Left lung (tissue), 10 donors: ENCODE data around the gene ANG. TPM values are rescaled to one million over a fixed set of nuclear protein-coding genes. Genes with fewer than 3 reads are reported as not detected.

Experiments
- ATAC-seq: fragments of 200-7000 bp; cut with Tn5 transposase; one replicate; pipeline ENCODE4 v1.9.1; 2020; ENCODE audit warnings: moderate library complexity
- DNase-seq, 4 donors: peaks; one replicate each; pipeline ENCODE4 v3.0.0-alpha.2; 2013 to 2020
- H3K27ac ChIP-seq, 2 donors: fragments of 200-600 bp; sonication (generic) in 1 of 2; one replicate each; pipeline versions ENCODE4 v1.5.0 to v1.8.0; 2020 to 2021
- H3K27me3 ChIP-seq, 2 donors: fragments of 200-600 bp; sonication (generic) in 1 of 2; one replicate each; pipeline versions ENCODE4 v1.5.0 to v1.8.0; 2020 to 2021
- H3K36me3 ChIP-seq, 2 donors: fragments of 200-600 bp; sonication (generic) in 1 of 2; one replicate each; pipeline versions ENCODE4 v1.5.0 to v1.8.0; 2020 to 2021
- H3K4me1 ChIP-seq, 2 donors: fragments of 200-600 bp; one replicate each; pipeline ENCODE4 v1.8.0; 2021
- H3K4me3 ChIP-seq, 2 donors: fragments of 200-600 bp; sonication (generic) in 1 of 2; one replicate each; pipeline versions ENCODE4 v1.5.0 to v1.8.0; 2020 to 2021; ENCODE audit warnings: mild to moderate bottlenecking in 1 of 2
- H3K9me3 ChIP-seq, 2 donors: fragments of 200-600 bp; sonication (generic) in 1 of 2; one replicate each; pipeline versions ENCODE4 v1.5.0 to v1.8.0; 2020 to 2021
- CTCF ChIP-seq, 2 donors: fragments of 200-600 bp; sonication (generic) in 1 of 2; IDR thresholded peaks; one replicate each; pipeline versions ENCODE4 v1.5.0 to v1.8.0; 2021; ENCODE audit warnings: antibody characterized with exemption in 2 of 2
- intact Hi-C, 2 donors: fragments of 100-400 bp; cut with DNase I; formaldehyde crosslinking; loops; one replicate each; pipeline versions ENCODE4 v1.11.2 to v1.14.2; 2022
- polyA plus RNA-seq, 6 donors: library from polyadenylated mRNA; unstranded; fragments of 120-200 nt; gene quantifications; one replicate each; pipeline ENCODE4 v1.2.1, GENCODE V29; 2013; ENCODE audit not compliant: insufficient read length in 6 of 6
- total RNA-seq, 2 donors: library from RNA; stranded (reverse); fragmentation: NEBNext Ultra II Directional; extraction: Animal tissue kit (Norgen Biotek cat#: 25700); gene quantifications; one replicate each; pipeline ENCODE4 v1.2.1, GENCODE V29; 2021
- donor health status: DM: no; HTN: yes; CAD: no.
- donor health status: DM: no; HTN: no; CAD: no.

Gene ANG
- total and polyA plus RNA-seq, 8 donors: 6.6 to 11.0 (median 9.1) TPM

DNA sequence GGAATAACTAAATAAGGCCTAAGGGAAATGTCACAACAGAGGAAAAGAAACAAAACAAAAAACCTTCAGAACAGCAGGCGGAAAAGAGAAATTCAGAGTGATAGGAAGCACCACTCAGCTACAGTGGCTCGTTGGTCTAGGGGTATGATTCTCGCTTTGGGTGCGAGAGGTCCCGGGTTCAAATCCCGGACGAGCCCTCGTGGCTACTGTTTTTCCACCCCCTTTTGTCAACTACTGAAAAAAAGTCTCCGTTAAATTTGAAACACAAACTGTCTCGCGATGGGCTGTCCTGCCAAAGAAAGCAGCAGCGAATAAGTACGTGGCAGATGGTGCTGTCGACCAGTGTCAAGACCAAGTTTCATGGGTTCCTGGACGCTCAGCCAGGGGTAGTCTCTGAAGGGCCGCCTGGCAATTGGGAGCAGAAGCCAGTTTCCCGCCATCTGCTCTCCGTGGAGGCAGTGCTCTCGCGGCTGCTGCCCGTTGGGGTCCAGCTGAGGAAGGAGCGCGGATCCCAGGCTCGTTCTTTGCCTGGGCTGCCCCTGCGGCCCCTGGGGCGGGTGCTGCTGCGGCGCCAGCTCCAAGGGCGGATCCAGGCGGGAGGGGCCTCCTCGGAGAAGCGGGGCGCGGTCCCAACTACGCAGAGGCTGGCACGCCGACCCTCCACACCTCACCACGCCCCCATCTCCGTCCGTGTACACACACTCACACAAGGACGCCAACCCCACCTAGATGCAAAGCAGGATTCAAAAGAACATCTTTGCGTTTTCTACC lies 4.5 kb upstream of the ANG start, which contains the start of gene RNASE4:
Gene RNASE4 (plus strand): TSS at position 670 of the 771 bp plus-strand sequence. CDS start 14,812 bp downstream, outside the sequence.
- intact Hi-C loops: loop anchor here in 1 of 2 donors (5.0 kb wide), 1 partner anchor 72 kb away; no protein-coding TSS in a partner anchor
- ATAC-seq: peak; percentile 62

GRCh38 chr14:20684662-20685456 lies 3.7 kb upstream of the ANG start:
- no peaks in the 10 kb centered on the region for H3K36me3 ChIP-seq
- TF ChIP-seq CTCF (IDR thresholded peaks at IDR 0.05): no peak
- peak overlapping the region; percentile 99 to 100 for H3K27ac ChIP-seq
- no peaks in the 10 kb centered on the region for H3K9me3 ChIP-seq
- intact Hi-C loops: loop anchor here (5.0 kb wide), 1 partner anchor 73 kb away; no protein-coding TSS in a partner anchor
- no peaks in the 10 kb centered on the region for H3K27me3 ChIP-seq
- ATAC-seq: peak; percentile 2
- peak in 3 of 4 donors; percentile 43 to 68 (median 48) for DNase-seq
- peaks cover 21 to 63% of the 10 kb centered on the region in 2 donors for H3K4me1 ChIP-seq
- H3K4me3 ChIP-seq: peak overlapping the region; percentile 67 to 77

More for the DNA sequence above, 4.5 kb upstream of the ANG start, which contains the start of gene RNASE4:
- DNase-seq: peak; percentile 87 to 93 (median 90)
- no peaks in the 10 kb centered on the region for H3K27me3 ChIP-seq
- peak within 1 kb of the TSS; percentile 99 to 100 for H3K27ac ChIP-seq
- no peaks in the 10 kb centered on the region for H3K9me3 ChIP-seq
- no peaks in the 10 kb centered on the region for H3K36me3 ChIP-seq
- peak within 1 kb of the TSS; percentile 67 to 77 for H3K4me3 ChIP-seq
- H3K4me1 ChIP-seq: peaks cover 21 to 65% of the 10 kb centered on the region in 2 donors
- no peak for TF ChIP-seq CTCF (IDR thresholded peaks at IDR 0.05)

GRCh38 chr14:20686386-20687143 lies 2.0 kb upstream of the ANG start:
- ATAC-seq (no peak), DNase-seq (peak in 1 of 4 donors; percentile 54)
- Histone ChIP-seq H3K4me1 (peaks cover 11 to 46% of the 10 kb centered on the region in 2 donors), H3K36me3 (no peaks in the 10 kb centered on the region), H3K4me3 (peak overlapping the region; percentile 3 to 10), H3K9me3 (no peaks in the 10 kb centered on the region), H3K27me3 (no peaks in the 10 kb centered on the region), H3K27ac (peak overlapping the region; percentile 57 to 99)
- intact Hi-C loops: loop anchor here in 1 of 2 donors (5.0 kb wide), 1 partner anchor 74 kb away; no protein-coding TSS in a partner anchor
- TF ChIP-seq CTCF (IDR thresholded peaks at IDR 0.05): no peak

DNA sequence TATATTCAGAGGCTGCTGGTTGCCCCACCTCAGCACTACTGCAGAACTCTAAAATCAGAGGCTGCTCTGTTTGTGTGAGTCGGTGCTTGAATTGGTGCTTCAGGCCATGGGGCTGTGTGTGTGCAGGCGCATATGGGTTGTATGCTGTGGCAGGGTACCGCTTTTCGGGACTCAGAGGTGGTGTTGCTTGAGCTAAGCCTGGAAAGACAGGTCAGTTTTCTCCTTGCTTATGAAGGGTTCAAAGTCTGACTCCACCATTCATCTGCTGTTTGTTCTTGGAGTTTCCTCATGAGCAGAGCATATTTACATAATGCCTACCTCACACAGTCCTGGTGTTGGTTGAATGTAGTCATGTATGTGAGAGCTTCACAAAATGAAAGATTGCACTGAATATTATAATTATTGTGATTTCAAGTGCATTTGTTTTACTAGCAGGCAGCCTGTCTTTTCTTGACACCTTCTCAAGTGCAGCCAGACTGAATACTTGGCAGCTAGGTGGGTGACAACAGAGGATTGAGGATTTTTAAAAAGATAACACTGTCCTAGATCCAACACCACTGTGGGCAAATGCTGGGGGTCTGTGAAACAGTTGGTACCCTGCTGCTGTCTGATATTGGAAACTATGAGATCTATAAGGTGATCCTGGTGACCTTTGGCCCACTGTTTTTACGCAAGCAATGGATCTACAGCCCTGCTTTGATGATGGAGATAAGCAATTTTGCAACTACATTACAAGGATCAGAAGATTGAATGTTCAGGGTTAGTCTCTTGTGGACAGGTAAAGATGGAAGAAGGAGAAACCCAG lies 1.0 kb upstream of the ANG start:
- intact Hi-C loops: loop anchor here in 1 of 2 donors (5.0 kb wide), 1 partner anchor 75 kb away; no protein-coding TSS in a partner anchor

More for the DNA sequence above, 1.0 kb upstream of the ANG start:
- Histone ChIP-seq H3K27ac (no peak overlapping the region), H3K27me3 (no peaks in the 10 kb centered on the region), H3K4me3 (no peak overlapping the region), H3K36me3 (no peaks in the 10 kb centered on the region), H3K9me3 (no peaks in the 10 kb centered on the region), H3K4me1 (peaks cover 11 to 40% of the 10 kb centered on the region in 2 donors)
- TF ChIP-seq CTCF (IDR thresholded peaks at IDR 0.05): no peak
- DNase-seq (no peak), ATAC-seq (no peak)
